Measurements from ENCODE around the gene PHLDA3.

DNA sequence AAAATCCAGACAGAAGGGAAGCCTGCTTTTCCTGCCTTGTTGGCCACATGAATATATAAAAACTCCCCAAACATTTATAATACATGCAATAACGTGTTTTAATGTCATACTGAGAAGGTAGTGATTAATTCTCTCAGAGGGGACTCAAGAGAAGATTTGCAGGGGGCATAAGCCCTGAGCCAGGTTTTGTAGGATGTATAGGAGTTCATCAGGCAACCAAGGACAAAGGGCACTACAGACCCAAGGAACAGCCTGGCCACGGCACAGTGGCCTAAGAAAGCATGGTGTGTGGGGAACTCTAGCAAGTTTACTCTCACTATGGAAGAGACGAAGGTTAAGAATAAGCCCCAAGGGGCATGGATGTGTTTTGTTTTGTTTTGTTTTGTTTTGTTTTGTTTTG, 32.0 kb downstream of the PHLDA3 start:
- TF ChIP-seq, protein P1, sequence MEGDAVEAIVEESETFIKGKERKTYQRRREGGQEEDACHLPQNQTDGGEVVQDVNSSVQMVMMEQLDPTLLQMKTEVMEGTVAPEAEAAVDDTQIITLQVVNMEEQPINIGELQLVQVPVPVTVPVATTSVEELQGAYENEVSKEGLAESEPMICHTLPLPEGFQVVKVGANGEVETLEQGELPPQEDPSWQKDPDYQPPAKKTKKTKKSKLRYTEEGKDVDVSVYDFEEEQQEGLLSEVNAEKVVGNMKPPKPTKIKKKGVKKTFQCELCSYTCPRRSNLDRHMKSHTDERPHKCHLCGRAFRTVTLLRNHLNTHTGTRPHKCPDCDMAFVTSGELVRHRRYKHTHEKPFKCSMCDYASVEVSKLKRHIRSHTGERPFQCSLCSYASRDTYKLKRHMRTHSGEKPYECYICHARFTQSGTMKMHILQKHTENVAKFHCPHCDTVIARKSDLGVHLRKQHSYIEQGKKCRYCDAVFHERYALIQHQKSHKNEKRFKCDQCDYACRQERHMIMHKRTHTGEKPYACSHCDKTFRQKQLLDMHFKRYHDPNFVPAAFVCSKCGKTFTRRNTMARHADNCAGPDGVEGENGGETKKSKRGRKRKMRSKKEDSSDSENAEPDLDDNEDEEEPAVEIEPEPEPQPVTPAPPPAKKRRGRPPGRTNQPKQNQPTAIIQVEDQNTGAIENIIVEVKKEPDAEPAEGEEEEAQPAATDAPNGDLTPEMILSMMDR (IDR thresholded peaks at IDR 0.05): no peak
- no peak for TF ChIP-seq POLR2A (IDR thresholded peaks at IDR 0.05)
